Germinal center (tissue), 1 donor: Measurements from ENCODE around the gene ANO1.
"Not testable (repeated sequence)": the region's sequence is repeated elsewhere in the genome, so short reads cannot be mapped to it uniquely, and the experiment has no call there.

ENCODE experiments used
- DNase-seq: peaks from one replicate; pipeline ENCODE4 v3.0.0; 2012; ENCODE audit warnings: mixed read lengths, low spot score

ANO1 gene

GRCh38 chr11:70191495-70192140 is 113.5 kb downstream of the ANO1 start:
- peak; percentile 36 for DNase-seq

DNA sequence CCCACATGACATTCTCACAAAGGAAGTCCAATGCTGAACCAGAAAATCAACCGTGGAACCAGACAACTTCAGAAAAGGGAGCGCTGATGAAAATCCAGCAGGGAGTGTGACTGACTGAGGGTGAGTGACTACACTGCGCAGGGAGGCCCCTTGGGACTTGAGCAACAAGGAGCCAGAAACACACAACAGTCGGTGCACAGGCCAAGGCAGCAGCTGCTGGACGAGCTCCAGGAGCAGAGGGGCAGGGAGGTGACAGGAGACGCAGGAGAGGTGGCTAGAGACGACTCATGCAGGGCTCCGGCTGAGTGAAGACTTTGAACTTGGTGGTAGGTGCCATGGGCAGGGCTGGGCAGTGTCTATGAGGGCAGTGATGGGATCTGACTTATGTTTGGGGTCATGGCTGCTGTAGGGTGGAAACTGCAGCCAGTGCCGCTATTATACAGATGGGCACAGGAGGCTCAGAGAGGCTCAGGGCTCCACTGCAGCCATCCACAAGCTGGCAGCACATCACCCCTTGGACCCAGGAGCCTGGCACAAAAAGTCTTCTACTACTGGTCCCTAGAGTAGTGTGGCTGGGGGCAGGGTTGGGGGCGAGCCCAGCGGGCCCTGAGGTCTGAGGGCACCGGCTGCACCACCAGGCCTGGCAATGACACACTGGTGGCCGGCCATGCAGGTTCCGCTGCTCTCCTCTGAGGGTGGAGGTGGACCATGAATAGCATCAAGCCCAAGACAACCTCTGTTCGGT is 114.7 kb downstream of the ANO1 start:
- no peak for DNase-seq

GRCh38 chr11:70193411-70194292 is 115.5 kb downstream of the ANO1 start:
- no peak for DNase-seq

- no peak for DNase-seq
Observed at GRCh38 chr11:70194792-70195791, 117.0 kb downstream of the ANO1 start.

GRCh38 chr11:70200212-70200844 is 122.2 kb downstream of the ANO1 start:
- no peak for DNase-seq

GRCh38 chr11:70201047-70201446 is 122.9 kb downstream of the ANO1 start:
- DNase-seq = not testable (repeated sequence)

- DNase-seq = no peak
Observed at GRCh38 chr11:70201882-70202861, 124.1 kb downstream of the ANO1 start.

- peak; percentile 94 for DNase-seq
Observed at GRCh38 chr11:70202920-70203750, 125.0 kb downstream of the ANO1 start, which contains the start of gene FADD. Gene FADD, plus strand, starts transcription at chr11:70203296. Its CDS starts 164 bp downstream, at chr11:70203460.

GRCh38 chr11:70203751-70204465 is 125.8 kb downstream of the ANO1 start:
- DNase-seq = peak; percentile 23

DNA sequence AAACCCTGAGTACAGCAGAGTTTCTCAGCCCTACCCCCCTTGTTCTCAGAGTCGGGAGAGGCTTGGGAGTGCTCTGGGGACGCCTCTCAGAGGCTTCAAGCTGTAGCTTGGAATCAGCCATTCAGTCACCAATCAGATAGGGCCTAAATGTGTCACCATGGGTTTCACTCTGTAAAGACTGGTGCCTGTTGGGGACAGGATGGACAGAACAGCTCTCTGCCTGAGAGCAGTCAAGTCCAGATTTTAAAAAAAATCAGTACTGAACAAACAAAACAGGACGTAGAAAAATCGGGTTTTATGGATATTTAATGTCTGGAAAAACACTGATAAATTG is 126.3 kb downstream of the ANO1 start:
- no peak for DNase-seq

- DNase-seq = no peak
Observed at GRCh38 chr11:70205049-70205725, 127.1 kb downstream of the ANO1 start.

GRCh38 chr11:70205766-70206165 is 127.6 kb downstream of the ANO1 start:
- no peak for DNase-seq

GRCh38 chr11:70206226-70206981 is 128.3 kb downstream of the ANO1 start:
- no peak for DNase-seq

DNA sequence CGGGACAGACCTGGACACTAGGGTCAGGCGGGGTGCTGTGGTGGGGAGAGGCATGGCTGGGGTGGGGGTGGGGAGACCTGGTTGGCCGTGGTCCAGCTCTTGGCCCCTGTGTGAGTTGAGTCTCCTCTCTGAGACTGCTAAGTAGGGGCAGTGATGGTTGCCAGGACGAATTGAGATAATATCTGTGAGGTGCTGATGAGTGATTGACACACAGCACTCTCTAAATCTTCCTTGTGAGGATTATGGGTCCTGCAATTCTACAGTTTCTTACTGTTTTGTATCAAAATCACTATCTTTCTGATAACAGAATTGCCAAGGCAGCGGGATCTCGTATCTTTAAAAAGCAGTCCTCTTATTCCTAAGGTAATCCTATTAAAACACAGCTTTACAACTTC is 128.9 kb downstream of the ANO1 start:
- no peak for DNase-seq

GRCh38 chr11:70207531-70208131 is 129.5 kb downstream of the ANO1 start:
- DNase-seq = no peak

DNA sequence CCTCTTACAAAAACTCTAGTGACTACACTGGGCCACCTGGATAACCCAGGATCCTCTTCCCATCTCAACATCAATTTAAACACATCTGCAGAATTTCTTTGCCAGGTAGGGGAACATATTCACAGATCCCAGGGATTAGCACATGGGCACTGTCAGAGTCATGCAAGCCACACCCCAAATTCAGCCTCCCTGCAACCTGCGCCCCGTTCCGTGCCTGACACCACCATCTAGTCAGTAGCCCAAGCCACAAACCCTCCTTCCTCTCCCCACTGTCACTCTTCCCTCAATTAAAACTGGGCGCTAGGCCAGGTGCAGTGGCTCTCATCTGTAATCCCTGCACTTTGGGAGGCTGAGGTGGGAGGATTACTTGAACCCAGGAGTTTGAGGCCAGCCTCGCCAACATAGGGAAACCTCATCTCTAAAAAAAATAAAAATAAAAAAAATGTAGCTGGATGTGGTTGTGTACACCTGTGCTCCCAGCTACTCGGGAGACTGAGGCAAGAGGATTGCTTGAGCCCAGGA is 131.3 kb downstream of the ANO1 start:
- DNase-seq = no peak
